ENCODE data around the gene DROSHA.
"Not testable (repeated sequence)": the region's sequence is repeated elsewhere in the genome, so short reads cannot be mapped to it uniquely, and the experiment has no call there.

Gene DROSHA

GRCh38 chr5:31415009-31415923 is 116.6 kb downstream of the DROSHA start:
- DNase-seq = no peak

DNA sequence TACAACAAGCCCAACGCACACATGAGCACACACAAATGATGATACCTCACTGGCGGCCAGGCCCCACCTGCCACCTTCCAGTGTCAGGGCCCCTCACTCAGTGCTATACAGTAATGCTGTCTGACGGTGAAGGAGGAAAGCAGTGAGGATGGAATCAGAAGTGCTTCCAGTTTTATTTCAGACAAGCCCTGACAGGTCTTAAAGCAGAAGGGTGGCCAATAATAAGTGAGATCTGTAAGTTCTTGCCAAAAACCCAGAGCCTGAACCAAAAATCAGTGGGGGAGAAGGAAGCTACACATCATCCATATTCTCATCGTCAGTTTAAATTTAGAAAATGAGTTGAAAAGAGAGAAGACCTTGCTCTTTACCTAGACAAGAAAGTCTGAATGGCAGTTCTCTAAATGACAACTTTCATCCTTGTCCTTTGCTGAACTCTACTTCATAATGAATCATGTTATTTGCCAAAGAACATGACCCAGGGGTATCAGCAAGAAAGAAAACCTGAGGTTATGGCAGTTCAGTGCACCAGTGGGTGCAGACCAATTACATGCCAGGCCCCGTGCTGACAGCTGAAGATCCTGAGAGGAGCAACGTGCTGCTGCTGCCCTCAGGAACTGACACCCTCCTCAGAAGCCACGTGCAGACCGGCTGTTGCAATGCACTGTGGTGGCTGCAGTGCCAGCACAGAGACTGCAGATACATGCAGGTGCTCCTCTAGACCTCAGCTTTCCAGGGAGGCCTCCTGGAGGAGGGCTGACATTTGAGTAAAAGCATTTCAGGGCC is 118.7 kb downstream of the DROSHA start:
- no peak for DNase-seq

GRCh38 chr5:31412324-31412723 is 119.6 kb downstream of the DROSHA start:
- no peak for DNase-seq

DNA sequence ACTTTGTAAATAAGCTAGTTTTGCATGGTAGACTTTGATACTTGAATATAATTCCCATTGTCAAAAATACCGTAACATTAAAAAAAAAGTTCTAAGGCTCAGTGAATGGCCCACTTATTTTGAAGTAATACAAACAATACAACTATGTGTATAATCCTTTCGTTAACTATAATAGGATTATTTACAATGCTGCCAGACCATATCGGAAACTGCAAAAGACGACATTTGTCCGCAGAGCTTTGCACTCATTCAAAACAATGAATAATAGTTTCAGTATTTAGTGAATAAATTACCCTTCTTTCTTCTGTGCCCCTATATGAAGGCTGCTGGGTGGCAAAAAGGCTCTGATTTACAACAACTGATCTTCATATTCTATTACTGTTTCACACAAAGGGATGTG is 121.8 kb downstream of the DROSHA start:
- no peak for DNase-seq

DNA sequence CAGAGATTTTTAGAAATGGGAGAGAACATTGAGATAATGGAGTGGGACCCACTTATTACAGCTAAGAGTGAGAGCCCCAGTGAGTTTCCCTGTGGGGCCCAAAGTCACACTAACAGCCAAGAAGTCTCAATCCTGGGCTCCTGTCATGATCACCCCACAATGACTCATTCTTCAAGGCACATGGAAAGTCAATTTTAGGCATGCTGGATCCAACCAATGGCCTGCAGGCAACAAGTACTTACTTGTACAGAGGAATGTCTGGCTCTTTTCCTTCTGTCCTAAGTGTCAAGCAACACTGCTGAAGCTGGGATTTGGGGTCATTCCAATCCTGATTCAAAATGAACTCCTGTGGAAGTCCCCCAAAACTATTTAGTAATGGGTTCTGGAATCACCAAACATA is 123.1 kb downstream of the DROSHA start:
- DNase-seq = no peak

- no peak for DNase-seq
Observed at GRCh38 chr5:31407921-31408693, 123.8 kb downstream of the DROSHA start.

DNA sequence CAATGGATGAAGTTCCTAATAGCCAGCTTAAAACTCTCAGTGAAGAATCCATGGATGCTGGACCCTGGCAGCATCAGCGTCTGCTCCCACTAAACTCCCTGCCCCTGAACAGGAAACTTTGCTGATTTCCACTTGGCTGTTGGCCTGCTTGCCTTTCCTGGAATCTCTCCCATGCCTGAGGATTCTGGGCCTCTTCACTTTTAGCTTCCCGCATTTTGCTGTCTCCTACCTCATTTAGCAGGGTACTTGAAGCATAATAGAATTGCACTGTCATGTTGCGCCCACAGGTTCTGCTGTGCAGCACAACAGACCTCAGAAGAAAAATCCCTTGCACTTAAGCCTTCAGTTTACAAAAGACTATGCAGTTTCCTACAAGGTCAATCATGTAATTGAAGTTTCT is 127.6 kb downstream of the DROSHA start:
- no peak for DNase-seq

- DNase-seq = no peak
Observed at GRCh38 chr5:31401691-31402090, 130.2 kb downstream of the DROSHA start.

DNA sequence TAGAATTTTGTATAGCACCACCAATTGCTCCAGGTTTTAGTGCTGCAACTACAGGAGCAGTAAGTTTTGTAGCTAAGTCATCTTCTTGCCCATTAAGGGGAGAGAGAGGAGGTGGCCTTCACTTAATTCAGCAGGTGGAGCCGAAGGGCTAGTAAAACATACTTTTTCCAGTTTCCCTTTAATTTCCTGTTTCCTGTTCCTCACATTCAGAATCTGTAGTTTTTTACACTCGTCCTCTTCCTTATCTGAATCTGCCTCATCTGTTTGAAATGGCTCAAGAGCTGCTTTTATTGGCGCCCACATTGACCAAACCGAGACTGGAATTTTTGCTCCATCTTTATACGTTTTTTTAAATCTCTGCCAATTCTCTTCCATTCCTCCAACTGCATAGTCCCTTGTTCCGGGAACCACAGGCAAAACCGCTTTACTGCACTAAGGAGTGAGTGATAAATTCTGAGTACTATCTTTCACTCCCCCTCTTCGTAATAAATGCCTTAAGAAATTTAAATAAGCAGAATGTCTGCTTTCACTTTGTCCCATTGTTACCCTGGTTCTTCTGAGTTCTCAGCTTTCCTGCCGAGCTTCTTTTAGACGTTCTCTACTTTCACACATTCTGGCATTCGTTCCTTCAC is 133.9 kb downstream of the DROSHA start:
- DNase-seq = no peak

DNA sequence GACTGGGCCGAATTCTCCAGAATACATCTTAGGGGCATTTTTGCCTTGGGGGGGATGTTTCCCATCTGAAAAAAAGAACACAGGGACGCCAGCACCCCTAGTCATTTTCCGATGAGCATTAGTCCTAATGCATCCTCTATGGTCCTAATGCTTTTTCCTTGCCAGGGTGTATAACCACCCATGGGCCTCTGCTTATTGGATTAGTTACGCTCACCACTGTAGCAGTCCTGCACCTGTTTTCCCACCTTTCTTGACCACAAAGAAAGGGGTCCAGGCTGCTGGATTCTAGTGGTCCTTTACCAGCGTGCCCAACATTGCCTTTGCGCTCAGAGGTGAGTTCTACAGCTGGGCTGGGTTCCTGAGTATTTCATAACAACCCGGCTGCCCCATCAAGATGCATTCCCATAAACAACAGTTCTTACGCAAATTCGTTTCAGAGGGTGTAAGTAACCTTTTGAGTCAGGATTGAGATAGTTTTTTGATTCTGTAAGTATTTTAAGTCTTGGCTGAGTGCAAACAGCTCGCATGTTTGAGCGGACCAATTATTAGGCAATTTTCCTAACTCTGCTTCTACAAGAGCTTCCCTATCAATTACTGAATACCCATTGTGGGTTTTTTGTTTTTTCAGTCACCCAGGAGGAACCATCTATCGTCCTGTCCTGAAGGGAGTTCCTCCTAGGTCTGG is 135.1 kb downstream of the DROSHA start:
- no peak for DNase-seq

DNA sequence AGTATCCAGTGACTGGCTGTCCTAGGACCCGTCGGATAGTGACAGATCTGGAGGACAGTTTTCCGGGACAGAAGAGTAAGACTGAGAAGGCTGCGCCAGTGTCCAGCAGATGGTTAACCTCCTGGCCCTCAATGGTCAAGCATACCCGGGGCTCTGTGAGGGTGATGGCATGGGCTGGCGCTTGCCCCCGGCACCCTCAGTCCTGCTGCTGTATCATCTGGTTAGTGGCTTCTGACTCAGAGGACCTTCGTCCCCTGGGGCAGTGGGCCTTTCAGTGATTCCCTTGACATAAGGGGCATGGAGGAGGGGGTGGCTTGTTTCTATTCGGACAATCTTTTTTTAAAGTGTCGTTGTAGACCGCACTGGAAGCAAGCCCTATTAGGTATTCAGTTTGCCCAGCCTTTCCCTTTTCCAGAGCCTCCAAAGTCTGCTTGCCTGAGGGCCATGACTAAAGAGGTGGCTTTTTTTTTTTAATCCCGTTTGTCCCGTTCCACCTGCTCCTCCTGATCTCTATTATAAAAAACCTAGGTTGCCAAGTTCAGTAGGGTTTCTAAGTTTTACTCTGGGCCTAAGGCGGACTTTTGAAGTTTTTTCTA is 136.3 kb downstream of the DROSHA start:
- not testable (repeated sequence) for DNase-seq

GRCh38 chr5:31393126-31393525 is 138.8 kb downstream of the DROSHA start:
- DNase-seq = no peak

- DNase-seq = no peak
Observed at GRCh38 chr5:31392061-31392460, 139.8 kb downstream of the DROSHA start.

- no peak for DNase-seq
Observed at GRCh38 chr5:31390256-31390655, 141.6 kb downstream of the DROSHA start.

GRCh38 chr5:31385774-31386537 is 145.9 kb downstream of the DROSHA start:
- DNase-seq = no peak

DNA sequence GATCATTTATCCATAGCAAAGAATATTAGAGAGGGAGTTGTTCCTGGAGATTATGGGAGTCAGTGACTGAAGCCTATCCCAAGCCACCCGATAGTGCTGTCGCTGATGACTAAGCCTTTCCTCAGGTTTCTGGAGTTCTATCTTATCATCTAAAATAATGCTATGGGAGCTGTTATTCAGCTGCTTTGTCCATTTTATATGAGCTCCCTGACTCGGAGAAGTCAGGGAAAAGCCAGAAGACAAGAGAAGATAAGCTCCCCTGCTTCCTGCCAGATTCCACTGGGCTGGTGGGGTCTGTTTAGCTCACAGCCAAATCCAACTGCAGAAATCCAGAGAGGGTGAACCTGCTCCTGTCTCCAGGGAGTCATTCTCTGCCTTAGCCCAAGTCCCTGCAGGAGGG is 148.2 kb downstream of the DROSHA start:
- no peak for DNase-seq

DNA sequence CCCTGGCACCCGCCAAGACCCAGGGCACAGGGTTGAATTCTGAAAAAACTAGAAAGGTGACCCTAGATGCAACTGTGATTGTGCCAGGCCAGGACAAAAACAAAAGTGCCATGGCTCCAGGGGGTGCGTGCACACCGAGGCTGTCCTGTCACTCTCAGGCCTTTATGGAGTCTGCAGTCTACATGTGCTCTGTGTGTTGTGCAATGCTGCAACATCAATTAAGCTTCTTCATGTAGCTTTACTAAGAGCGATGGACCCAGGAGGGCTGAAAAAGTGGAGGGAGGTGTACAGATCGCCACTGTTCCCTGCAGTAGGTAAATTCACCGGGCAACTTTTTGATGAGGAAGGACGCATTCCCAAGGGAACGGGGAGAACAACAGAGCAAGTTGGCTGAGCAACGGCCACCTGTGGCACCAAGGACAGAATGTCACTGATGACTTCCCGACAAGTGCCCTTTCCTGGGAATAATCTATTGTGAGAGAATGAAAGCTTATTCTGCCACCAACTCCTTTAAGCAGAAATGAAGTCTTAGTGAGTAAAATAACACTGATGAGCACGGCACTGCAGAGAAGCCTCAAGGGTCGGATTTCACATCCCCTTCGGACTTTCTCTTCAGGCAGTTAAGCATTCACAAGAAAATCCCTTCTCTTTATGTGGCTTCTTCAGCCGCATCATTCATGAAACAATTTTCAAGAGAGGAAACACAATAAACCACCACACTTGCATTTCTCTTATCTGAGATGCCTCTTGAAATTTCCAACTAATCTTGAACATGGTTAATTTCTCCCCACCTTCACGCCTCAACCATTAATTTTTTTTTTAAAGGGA is 149.6 kb downstream of the DROSHA start:
- no peak for DNase-seq

DNA sequence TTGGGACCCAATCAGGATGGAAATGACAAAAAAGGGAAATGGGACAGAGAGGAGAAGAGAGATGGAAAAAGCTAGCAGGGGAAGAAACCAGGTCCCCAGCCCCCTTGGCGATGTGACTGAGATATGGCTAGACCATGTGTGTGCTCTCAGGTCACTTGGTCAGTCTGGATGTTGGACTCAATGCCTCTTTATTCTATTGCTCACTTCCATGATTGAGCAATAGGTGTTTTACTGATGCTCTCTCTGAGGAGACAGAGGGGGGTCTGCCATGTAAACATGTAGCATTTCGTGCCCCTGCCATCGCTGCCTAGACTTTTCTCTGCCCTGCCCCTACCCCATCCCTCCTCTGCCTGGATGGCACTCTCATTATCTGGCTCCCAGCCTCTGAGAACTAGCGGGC is 150.6 kb downstream of the DROSHA start:
- DNase-seq = no peak

DNA sequence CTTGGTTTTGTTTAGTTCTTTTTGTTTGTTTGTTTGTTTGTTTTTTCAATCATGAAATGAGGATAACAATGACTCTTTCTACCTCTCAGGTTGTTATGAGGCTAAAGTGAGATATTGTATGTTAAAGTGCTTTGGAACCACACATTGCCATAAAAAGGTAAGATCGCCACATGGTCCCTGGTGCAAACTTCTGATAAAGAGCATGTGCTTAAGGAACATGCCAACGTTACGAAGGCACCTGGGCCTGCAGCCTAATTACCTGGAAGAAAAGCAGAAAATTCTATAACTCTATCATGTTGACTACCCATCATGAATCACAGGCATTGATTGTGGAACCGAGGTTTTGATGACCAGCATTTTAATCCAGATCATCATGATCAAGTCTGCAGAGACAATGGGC is 151.8 kb downstream of the DROSHA start:
- DNase-seq = no peak

- no peak for DNase-seq
Observed at GRCh38 chr5:31378838-31379237, 153.1 kb downstream of the DROSHA start.

All from activated gamma-delta T cell (primary cell).